HG03108 (cell line): Measurements from ENCODE around the gene TMEM209.
"Not testable (repeated sequence)": the region's sequence is repeated elsewhere in the genome, so short reads cannot be mapped to it uniquely, and the experiment has no call there.

Source experiments
- ATAC-seq: cut with Tn5 transposase; IDR thresholded peaks from one replicate; pipeline ENCODE4 v1.9.1; 2021; ENCODE audit warnings: moderate library complexity; ENCODE audit not compliant: unreplicated experiment

TMEM209 gene

GRCh38 chr7:130218806-130219620, 13.8 kb upstream of the TMEM209 start:
- no peak for ATAC-seq

GRCh38 chr7:130216750-130217149, 11.5 kb upstream of the TMEM209 start:
- ATAC-seq, result no peak

GRCh38 chr7:130216025-130216424, 10.8 kb upstream of the TMEM209 start:
- ATAC-seq, result no peak

- no peak for ATAC-seq
Observed at GRCh38 chr7:130213828-130214227, 8.6 kb upstream of the TMEM209 start.

- no peak for ATAC-seq
Observed at GRCh38 chr7:130210181-130210935, 5.2 kb upstream of the TMEM209 start.

- ATAC-seq, result no peak
Observed at GRCh38 chr7:130208516-130208915, 3.3 kb upstream of the TMEM209 start.

GRCh38 chr7:130207642-130208041, 2.4 kb upstream of the TMEM209 start, which contains the start of gene SSMEM1:
SSMEM1 (plus strand) TSS chr7:130207860; CDS start chr7:130207911, 51 bp downstream.
- no peak for ATAC-seq

GRCh38 chr7:130207033-130207432, 1.8 kb upstream of the TMEM209 start:
- ATAC-seq, result no peak

- ATAC-seq, result no peak
Observed at GRCh38 chr7:130201796-130202195, 3.4 kb downstream of the TMEM209 start.

GRCh38 chr7:130197094-130197493, 8.1 kb downstream of the TMEM209 start:
- no peak for ATAC-seq

- no peak for ATAC-seq
Observed at GRCh38 chr7:130196476-130196875, 8.7 kb downstream of the TMEM209 start.

GRCh38 chr7:130195396-130195795, 9.8 kb downstream of the TMEM209 start:
- ATAC-seq, result no peak

- no peak for ATAC-seq
Observed at GRCh38 chr7:130191791-130192190, 13.4 kb downstream of the TMEM209 start.

- ATAC-seq, result no peak
Observed at GRCh38 chr7:130189343-130189742, 15.9 kb downstream of the TMEM209 start.

- no peak for ATAC-seq
Observed at GRCh38 chr7:130187360-130187759, 17.8 kb downstream of the TMEM209 start.

- ATAC-seq, result not testable (repeated sequence)
Observed at GRCh38 chr7:130184349-130184748, 20.9 kb downstream of the TMEM209 start.

GRCh38 chr7:130182990-130183389, 22.2 kb downstream of the TMEM209 start:
- ATAC-seq, result peak; percentile 78

GRCh38 chr7:130181263-130181605, 24.0 kb downstream of the TMEM209 start:
- no peak for ATAC-seq

GRCh38 chr7:130180571-130181262, 24.5 kb downstream of the TMEM209 start:
- no peak for ATAC-seq

- no peak for ATAC-seq
Observed at GRCh38 chr7:130179631-130180030, 25.6 kb downstream of the TMEM209 start.

- no peak for ATAC-seq
Observed at GRCh38 chr7:130178251-130178650, 27.0 kb downstream of the TMEM209 start.
